Measurements from ENCODE around the gene RAB11FIP4.

RAB11FIP4 gene

DNA sequence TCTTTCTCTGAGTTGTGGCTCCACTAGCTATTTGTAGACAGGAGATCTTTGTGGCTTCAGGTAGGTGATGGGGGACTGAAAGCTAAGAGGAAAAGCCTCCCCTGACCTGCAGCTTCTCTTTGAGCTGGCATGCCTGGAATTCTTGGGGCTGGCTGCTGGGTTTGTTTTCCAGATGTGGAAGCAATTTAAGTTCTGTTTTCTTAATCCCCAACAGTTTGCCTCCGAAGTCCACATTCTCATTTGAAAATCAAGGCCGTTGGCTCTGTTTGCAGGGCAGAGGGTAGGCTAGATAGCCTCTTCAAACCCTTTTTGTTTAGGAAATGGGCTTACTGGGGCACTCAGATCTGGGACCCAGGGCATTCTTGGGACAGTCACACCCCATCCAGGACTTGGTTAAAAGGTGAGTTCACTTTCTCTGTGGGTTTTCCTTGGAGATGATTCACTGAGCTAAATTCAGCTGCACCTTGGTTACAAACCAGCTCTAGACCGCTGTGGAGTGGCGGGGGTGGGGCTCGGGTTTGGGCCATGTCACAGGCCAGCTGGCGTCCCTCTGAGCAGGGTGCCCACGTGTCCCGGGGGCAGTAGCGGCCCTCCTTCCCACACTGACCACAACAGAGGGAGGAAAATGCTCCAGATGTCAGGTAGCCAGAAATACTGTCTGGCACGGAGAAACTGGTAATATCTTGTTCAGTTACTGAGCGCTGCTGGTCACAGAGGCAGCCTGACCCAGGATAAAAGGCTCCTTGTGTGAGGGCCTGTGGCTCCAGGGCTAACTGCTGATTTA, 108.5 kb downstream of the RAB11FIP4 start:
- no peak for DNase-seq (ENCODE audit: low spot score)

DNA sequence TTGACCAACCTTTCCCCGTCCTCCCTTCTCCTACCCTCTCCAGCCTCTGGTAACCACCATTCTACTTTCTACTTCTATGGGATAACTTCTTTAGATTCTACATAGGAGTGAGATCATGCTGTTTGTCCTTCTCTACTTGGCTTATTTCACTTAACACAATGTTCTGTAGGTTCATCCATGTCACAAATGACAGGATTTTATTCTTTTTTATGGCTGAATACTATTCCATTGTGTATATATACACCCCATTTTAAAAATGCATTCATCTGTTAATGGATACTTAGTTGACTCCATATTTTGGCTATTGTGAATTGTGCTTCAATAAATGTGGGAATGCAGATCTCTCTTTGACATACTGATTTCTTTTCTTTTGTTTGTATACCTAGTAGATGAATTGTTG, 115.0 kb downstream of the RAB11FIP4 start:
- DNase-seq (ENCODE audit: low spot score): no peak

DNA sequence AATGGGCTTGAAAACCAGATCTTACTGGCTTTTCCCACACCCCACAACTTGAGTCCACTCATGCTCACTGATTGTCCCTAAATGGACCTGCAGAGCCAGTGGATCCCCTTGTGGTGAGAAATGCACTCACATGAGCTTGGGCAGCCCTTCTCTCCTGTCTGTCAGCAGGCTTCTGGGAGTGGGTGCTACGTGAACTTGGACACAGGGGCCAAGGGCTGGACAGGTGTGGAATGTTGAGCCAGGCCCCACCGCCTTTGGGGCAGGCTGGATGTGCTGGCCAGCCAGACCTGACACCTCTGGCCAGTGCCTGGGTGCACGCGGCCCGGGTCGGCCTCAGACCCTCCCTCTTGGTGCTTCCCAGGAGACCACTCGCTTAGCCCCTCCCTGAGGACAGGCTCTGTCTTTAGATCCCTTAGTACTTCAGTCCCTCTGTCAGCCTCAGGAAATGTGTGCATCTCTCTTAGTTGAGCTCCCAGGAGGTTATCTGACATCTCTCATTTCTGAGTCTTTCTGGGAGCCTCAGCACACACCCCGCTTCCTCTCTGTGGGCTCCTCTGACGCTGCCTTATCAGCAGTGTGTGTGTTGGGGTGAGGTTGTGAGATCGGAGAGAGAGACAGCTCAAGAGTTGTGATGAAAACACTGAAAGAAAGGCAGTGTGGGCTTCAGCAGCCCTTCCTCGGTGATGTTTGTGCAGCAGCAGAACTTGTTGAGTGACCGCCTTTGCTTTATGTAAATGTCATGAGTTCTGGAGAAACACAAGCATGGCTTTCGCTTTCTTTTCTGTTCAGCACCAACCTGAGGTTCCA, 117.0 kb downstream of the RAB11FIP4 start:
- DNase-seq (ENCODE audit: low spot score): no peak

- no peak for DNase-seq (ENCODE audit: low spot score)
Measured at GRCh38 chr17:31509095-31509804, 117.8 kb downstream of the RAB11FIP4 start.

- no peak for DNase-seq (ENCODE audit: low spot score)
Measured at GRCh38 chr17:31509805-31510177, 118.3 kb downstream of the RAB11FIP4 start.

DNA sequence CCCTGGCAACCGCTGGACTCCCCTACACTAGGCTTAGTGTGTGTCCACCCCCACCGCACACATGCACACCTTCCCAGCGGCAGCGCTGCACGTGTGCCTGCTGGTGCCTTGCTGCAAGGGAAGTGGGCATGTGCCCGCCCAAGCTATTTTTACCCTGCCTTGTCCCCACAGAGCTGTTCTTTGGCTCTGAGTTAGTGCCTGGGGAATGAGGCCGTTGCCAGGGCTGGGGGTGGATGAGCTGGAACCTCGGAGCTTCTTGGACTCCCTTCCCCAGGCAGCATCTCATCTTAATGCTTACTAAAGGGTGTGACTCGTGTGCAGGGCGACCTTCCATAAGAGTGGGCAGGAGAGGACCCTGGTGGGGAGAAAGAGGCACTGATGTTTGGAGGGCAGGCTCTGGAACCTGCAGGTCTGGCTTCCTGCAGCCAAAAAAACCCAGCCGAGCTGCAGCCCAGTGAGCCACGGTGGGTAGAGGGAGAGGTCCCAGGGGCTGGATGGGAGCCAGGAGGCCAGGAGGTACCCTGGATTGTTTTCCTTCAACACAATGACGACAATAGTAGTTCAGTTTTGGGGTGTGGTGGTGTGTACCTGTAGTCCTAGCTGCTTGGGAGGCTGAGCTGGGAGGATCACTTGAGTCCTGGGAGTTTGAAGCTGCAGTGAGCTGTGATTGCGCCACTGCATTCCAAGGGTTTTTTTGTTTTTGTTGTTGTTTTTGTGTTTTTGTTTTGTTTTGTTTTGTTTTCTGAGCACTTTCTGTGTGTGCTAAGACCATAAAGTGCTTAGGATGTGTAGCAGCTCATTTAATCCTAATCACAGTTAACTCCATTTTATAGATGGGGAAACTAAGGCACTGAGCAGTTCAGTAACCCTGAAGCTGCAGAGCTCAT, 119.1 kb downstream of the RAB11FIP4 start:
- DNase-seq (ENCODE audit: low spot score): no peak

GRCh38 chr17:31511195-31511578, 119.7 kb downstream of the RAB11FIP4 start:
- no peak for DNase-seq (ENCODE audit: low spot score)

DNA sequence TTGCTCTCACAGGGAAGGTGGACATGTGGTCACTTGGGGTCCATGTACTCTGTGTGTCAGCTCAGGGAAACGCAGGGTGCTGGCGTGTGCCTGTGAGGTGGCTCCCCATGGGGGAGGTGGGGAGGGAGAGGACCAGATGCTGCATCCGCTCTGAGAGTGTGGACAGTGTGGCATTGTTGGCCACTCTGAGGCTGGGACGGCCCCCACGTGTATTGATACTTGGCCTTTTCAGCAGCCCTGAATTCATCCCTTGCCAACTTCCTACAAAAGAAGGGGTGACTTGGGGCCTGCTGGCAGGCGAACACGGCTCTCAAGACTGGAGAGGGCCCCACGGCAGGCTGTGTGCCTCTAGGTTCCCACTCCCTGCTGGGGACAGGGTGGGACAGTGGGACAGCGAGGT, 120.1 kb downstream of the RAB11FIP4 start:
- DNase-seq (ENCODE audit: low spot score): no peak

DNA sequence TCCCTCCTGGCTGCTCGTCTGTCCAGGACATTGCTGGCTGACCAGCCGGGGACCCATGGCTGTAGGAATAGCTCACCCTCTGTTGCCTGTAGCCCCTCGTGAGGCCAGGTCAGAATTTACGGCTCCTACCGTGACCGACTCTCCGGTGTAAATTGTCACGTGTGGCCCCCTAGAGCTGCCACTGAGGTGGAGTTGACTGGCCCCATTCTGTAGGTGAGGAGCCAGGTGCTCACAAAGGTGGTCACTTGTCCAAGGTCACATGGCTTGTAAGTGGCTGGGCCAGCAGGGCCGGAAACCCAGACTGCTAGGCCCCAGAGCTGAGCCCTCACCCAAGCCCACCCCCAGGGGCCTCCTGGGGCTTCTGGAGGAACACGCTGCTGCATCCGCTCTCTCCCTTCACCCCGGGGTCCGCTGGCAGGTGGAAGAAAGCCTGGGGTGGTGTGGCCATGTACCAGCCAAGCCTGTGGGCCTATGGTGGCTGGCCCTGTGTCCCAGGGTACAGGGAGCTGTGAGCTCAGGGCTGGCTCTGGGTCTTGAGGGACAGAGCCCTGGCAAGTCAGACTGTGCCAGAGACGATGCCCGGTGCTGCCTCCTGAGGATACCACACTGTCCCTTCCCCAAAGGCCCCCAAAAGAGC, 120.7 kb downstream of the RAB11FIP4 start:
- DNase-seq (ENCODE audit: low spot score): no peak

- no peak for DNase-seq (ENCODE audit: low spot score)
Measured at GRCh38 chr17:31512796-31513195, 121.3 kb downstream of the RAB11FIP4 start.

GRCh38 chr17:31513731-31514427, 122.4 kb downstream of the RAB11FIP4 start:
- no peak for DNase-seq (ENCODE audit: low spot score)

- DNase-seq (ENCODE audit: low spot score): no peak
Measured at GRCh38 chr17:31515267-31515666, 123.8 kb downstream of the RAB11FIP4 start.

- peak; percentile 58 for DNase-seq (ENCODE audit: low spot score)
Measured at GRCh38 chr17:31517524-31517923, 126.0 kb downstream of the RAB11FIP4 start.

DNA sequence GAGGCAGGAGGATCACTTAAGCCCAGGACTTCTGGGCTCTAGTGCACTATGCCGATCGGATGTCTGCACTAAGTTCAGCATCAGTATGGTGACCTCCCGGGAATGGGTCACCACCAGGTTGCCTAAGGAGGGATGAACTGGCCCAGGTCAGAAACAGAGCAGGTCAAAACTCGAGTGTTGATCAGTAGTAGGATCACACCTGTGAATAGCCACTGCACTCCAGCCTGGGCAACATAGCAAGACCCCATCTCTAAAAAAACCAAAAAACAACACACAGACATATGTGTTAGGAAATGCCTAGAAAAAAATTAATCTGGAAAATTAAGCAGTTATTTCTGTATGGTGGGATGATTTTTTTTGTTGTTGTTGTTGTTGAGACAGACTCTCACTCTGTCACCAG, 127.0 kb downstream of the RAB11FIP4 start:
- no peak for DNase-seq (ENCODE audit: low spot score)

- no peak for DNase-seq (ENCODE audit: low spot score)
Measured at GRCh38 chr17:31521632-31522283, 130.3 kb downstream of the RAB11FIP4 start.

DNA sequence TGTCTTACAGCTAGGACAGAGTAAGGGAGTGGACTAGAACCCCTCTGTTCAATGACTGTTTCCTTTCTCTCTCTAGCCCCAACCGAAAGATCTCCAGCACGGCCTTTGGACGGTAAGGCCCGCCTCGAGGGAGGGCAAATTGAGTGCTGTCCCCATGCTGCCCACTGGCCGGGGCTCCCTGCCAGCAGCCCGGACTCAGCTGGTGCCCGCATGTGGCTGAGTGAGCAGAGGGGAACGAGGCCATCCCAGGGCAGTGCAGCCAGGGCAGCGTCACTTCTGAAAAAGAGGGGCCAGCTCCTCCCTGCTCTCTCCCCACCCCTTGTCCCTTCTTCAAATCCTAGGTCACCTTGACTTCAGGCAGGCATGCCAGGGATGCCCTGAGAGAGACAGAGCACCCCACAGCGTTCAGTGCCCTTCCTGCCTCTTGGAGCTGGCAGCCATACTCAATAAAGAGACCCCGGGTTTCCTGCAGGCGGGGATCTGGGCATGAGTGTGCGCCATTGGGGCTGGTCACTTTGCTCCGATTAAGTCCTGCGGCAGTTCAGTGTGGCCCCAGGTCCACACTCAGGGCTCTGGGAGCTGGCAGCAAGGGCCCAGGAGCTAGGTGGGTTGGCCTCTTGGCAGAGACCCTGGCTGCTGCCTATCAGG, 130.9 kb downstream of the RAB11FIP4 start:
- no peak for DNase-seq (ENCODE audit: low spot score)

DNA sequence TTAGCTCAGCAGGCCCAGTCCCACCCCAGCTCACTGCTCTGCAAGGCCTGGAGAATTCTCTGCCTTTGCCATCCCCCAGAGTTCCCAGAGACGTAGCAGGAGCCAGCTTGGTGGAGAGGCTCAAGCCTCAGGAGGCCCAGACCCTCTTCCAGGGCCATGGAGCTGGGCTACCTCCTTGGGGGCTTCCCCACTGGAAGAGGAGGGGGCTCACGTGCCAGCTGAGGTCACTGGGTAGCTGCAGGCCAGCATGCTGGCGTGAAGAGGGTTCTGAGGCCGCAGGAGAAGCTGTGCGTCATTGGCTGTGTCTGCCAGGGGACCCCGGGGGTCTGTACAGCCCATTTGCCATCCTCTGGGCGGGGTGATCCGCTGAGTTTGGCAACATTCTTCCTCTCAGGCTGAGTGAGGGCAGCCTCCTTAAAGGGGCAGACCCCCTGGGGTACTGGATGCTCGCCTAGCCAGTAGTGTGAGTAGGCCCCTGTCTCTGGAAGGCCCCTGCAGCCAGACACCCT, 131.6 kb downstream of the RAB11FIP4 start:
- no peak for DNase-seq (ENCODE audit: low spot score)

DNA sequence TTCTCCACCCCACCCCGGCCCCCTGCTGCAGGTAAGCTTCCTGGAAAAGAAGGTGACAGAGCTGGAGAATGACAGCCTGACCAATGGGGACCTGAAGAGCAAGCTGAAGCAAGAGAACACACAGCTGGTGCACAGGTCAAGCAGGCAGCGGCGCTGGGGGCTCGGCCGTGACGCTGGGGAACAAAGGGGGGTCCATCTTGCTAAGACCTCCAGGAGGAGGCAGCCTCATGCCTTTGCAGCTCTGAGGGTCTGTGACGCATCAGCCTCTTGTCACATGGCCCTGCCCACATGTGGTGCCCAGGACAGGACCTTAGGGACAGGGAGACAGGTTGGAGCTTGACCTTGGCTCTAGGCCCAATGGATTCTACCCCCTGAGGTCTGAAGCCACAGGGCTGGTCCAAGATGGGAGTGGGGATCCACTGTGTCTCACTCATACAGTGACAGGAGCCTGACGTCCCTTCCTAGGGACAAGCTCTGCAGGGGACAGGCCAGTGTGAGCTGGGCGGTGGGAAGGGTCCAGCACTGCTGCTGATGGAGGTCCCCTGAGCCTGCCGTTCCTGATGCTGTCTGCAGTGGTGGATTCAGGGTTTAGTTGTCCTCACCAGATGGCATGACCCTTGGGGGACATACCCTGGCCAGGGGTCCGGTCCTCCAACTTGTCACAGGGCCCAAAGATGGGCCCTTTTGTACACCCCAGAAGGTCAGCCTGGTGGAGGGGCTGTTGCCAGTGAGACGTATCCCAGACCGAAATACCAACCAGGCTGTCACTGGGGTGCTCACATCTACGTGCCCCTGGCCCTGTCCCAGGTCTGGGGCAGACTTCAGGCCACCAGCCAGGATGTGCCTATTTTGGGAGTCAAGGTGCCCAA, 132.6 kb downstream of the RAB11FIP4 start:
- DNase-seq (ENCODE audit: low spot score): no peak
